ENCODE data around the gene NCL. TPM values are rescaled to one million over a fixed set of nuclear protein-coding genes. Genes with fewer than 3 reads are reported as not detected.

Gene NCL
- total and polyA plus RNA-seq, 2 of the 13 experiments (the other 11 are each of a cell fraction or from before 2014, with no cell fraction given), result 105 to 779 TPM

- TF ChIP-seq E2F2 (CRISPR knock-in tag; IDR thresholded peaks at IDR 0.05; ENCODE audit: borderline replicate concordance), result peak; percentile 85; the same call in 1 of the 2 replicates
- TF ChIP-seq ZNF562 (CRISPR knock-in tag; IDR thresholded peaks at IDR 0.05; ENCODE audit: borderline replicate concordance), result no peak
- TF ChIP-seq ZNF275 (CRISPR knock-in tag; IDR thresholded peaks at IDR 0.05; ENCODE audit: borderline replicate concordance), result no peak; the same call in none of the 2 replicates
- no peak for TF ChIP-seq SMARCE1 (IDR thresholded peaks at IDR 0.05; ENCODE audit: borderline replicate concordance)
- TF ChIP-seq GTF2F1 (IDR thresholded peaks at IDR 0.05; ENCODE audit: low read length), result peak; percentile 79; the same call in 1 of the 2 replicates
- peak; percentile 51 for TF ChIP-seq NCOA2 (CRISPR knock-in tag; IDR thresholded peaks at IDR 0.05)
- peak; percentile 84 for TF ChIP-seq NKX3-1 (CRISPR knock-in tag; IDR thresholded peaks at IDR 0.05)
- TF ChIP-seq ARID3A (IDR thresholded peaks at IDR 0.05; ENCODE audit: low read depth, low read length), result no peak
- TF ChIP-seq HNRNPLL (IDR thresholded peaks at IDR 0.05; ENCODE audit: low read depth, low read length, poor library complexity, severe bottlenecking), result peak; percentile 55
- peak; percentile 23; the same call in 1 of the 2 replicates for TF ChIP-seq AKAP8 (CRISPR knock-in tag; IDR thresholded peaks at IDR 0.05)
- TF ChIP-seq ZMYM3 (CRISPR knock-in tag; IDR thresholded peaks at IDR 0.05), result no peak; the same call in 1 of the 2 replicates
- peak; percentile 91 for TF ChIP-seq SRY (CRISPR knock-in tag; IDR thresholded peaks at IDR 0.05)
- peak; percentile 59; the same call in 1 of the 2 replicates for TF ChIP-seq TERF1 (CRISPR knock-in tag; IDR thresholded peaks at IDR 0.05)
- TF ChIP-seq E2F1 (CRISPR knock-in tag; IDR thresholded peaks at IDR 0.05), result peak; percentile 7; the same call in 1 of the 2 replicates
- peak; percentile 45; the same call in 1 of the 2 replicates for TF ChIP-seq PRDM4 (CRISPR knock-in tag; IDR thresholded peaks at IDR 0.05; ENCODE audit: borderline replicate concordance)
- peak; percentile 50; the same call in 1 of the 2 replicates for TF ChIP-seq MED13 (CRISPR knock-in tag; IDR thresholded peaks at IDR 0.05)
- peak; percentile 61 for TF ChIP-seq HOXD1 (CRISPR knock-in tag; IDR thresholded peaks at IDR 0.05)
- TF ChIP-seq ZNF138 (CRISPR knock-in tag; IDR thresholded peaks at IDR 0.05; ENCODE audit: low read depth), result peak; percentile 86
- peak; percentile 97 for TF ChIP-seq CHCHD3 (CRISPR knock-in tag; IDR thresholded peaks at IDR 0.05)
These were observed at the start of gene NCL (continued) for GRCh38 chr2:231463698-231464575.

All from HepG2 (cell line).